Astrocyte (in vitro differentiated cells and primary cell): ENCODE data around the gene LRRC36.

ENCODE experiments used
- CTCF ChIP-seq: IDR thresholded peaks from 2 replicates; pipeline ENCODE4 v1.5.1; 2011; ENCODE audit warnings: low read depth, mild to moderate bottlenecking, inconsistent platforms, low read length, moderate library complexity; ENCODE audit not compliant: insufficient read depth
- EZH2 ChIP-seq: IDR thresholded peaks from 2 replicates; pipeline ENCODE4 v1.6.1; 2012; ENCODE audit warnings: mild to moderate bottlenecking, low read length, inconsistent platforms; ENCODE audit not compliant: insufficient read depth

GRCh38 chr16:67425061-67425460 is 98.4 kb downstream of the LRRC36 start:
- TF ChIP-seq EZH2, result no peak
- TF ChIP-seq CTCF, result no peak
